HFFc6 (cell line): ENCODE data around the gene KDM1B. TPM values are rescaled to one million over a fixed set of nuclear protein-coding genes. Genes with fewer than 3 reads are reported as not detected.
A peak's percentile ranks its signal among the peaks of the same experiment; 100 is the strongest.
"Not testable (repeated sequence)": the region's sequence is repeated elsewhere in the genome, so short reads cannot be mapped to it uniquely, and the experiment has no call there.

Experiments
- DNase-seq: peaks from one replicate; pipeline ENCODE4 v3.0.0-alpha.2; 2018
- H3K27ac Mint-ChIP-seq: 2 replicates; pipeline ENCODE4 v1.8.0; 2020; ENCODE audit warnings: mild to moderate bottlenecking, mixed read lengths
- H3K27me3 Mint-ChIP-seq: 2 replicates; pipeline ENCODE4 v1.8.0; 2021; ENCODE audit warnings: mild to moderate bottlenecking, moderate library complexity, mixed read lengths; ENCODE audit not compliant: insufficient read depth
- H3K36me3 Mint-ChIP-seq: 2 replicates; pipeline ENCODE4 v1.8.0; 2021; ENCODE audit warnings: low read depth, mixed read lengths
- H3K4me1 Mint-ChIP-seq: 2 replicates; pipeline ENCODE4 v1.8.0; 2020; ENCODE audit warnings: low read depth, mixed read lengths
- H3K4me3 Mint-ChIP-seq: 2 replicates; pipeline ENCODE4 v1.8.0; 2020; ENCODE audit warnings: mild to moderate bottlenecking, moderate library complexity, mixed read lengths
- H3K9me3 Mint-ChIP-seq: 2 replicates; pipeline ENCODE4 v1.8.0; 2020; ENCODE audit warnings: mild to moderate bottlenecking, mixed read lengths
- CTCF ChIP-seq: fragments of 200-600 bp; sonication (generic); IDR thresholded peaks from 2 replicates; pipeline ENCODE4 v1.5.0; 2021; ENCODE audit warnings: antibody characterized with exemption, mild to moderate bottlenecking
- total RNA-seq, 6 experiments: library from RNA; stranded (reverse); fragmentation: NEBNext Ultra II Directional; extraction: Animal tissue kit (Norgen Biotek cat#: 25700); gene quantifications; 2 replicates in 1 of 6; 3 replicates in 5 of 6; pipeline ENCODE4 v1.2.3, GENCODE V29; 2021

The KDM1B gene
- total RNA-seq, 6 experiments from 2014 or later: 17.4 to 20.9 (median 19.1) TPM

GRCh38 chr6:18221288-18221615 lies 66.0 kb downstream of the KDM1B start:
- Mint-ChIP-seq H3K36me3 (peaks cover 61% of the 10 kb centered on the region), H3K4me1 (peaks cover 36% of the 10 kb centered on the region), H3K27me3 (peaks cover 4% of the 10 kb centered on the region), H3K9me3 (no peaks in the 10 kb centered on the region), H3K27ac (no peak overlapping the region), H3K4me3 (no peak overlapping the region)
- no peak for DNase-seq
- TF ChIP-seq CTCF: no peak

GRCh38 chr6:18226451-18227105 lies 71.4 kb downstream of the KDM1B start:
- H3K9me3 Mint-ChIP-seq: peaks cover 17% of the 10 kb centered on the region
- peak overlapping the region; percentile 87 for H3K27ac Mint-ChIP-seq
- peak; percentile 78 for DNase-seq
- H3K4me3 Mint-ChIP-seq, H3K27me3 Mint-ChIP-seq: not testable (repeated sequence)
- peaks cover 32% of the 10 kb centered on the region for H3K4me1 Mint-ChIP-seq
- peaks cover 49% of the 10 kb centered on the region for H3K36me3 Mint-ChIP-seq

GRCh38 chr6:18227166-18227565 lies 71.9 kb downstream of the KDM1B start:
- not testable (repeated sequence) for H3K27me3 Mint-ChIP-seq, H3K4me3 Mint-ChIP-seq, DNase-seq
- Mint-ChIP-seq H3K36me3 (peaks cover 49% of the 10 kb centered on the region), H3K9me3 (peaks cover 23% of the 10 kb centered on the region), H3K27ac (peak overlapping the region; percentile 87), H3K4me1 (peaks cover 32% of the 10 kb centered on the region)

GRCh38 chr6:18228590-18228989 lies 73.4 kb downstream of the KDM1B start:
- Mint-ChIP-seq H3K9me3 (peaks cover 35% of the 10 kb centered on the region), H3K36me3 (peaks cover 63% of the 10 kb centered on the region), H3K4me1 (peaks cover 32% of the 10 kb centered on the region)
- not testable (repeated sequence) for H3K27ac Mint-ChIP-seq, H3K27me3 Mint-ChIP-seq, H3K4me3 Mint-ChIP-seq, DNase-seq

- H3K27ac Mint-ChIP-seq, H3K4me3 Mint-ChIP-seq, DNase-seq, H3K27me3 Mint-ChIP-seq: not testable (repeated sequence)
- Mint-ChIP-seq H3K9me3 (peaks cover 47% of the 10 kb centered on the region), H3K36me3 (peaks cover 88% of the 10 kb centered on the region), H3K4me1 (peaks cover 15% of the 10 kb centered on the region)
Observed at GRCh38 chr6:18231856-18232255, 76.6 kb downstream of the KDM1B start.

GRCh38 chr6:18233770-18234169 lies 78.5 kb downstream of the KDM1B start:
- H3K9me3 Mint-ChIP-seq: peaks cover 47% of the 10 kb centered on the region
- not testable (repeated sequence) for DNase-seq, H3K27me3 Mint-ChIP-seq, H3K27ac Mint-ChIP-seq, H3K4me1 Mint-ChIP-seq, H3K4me3 Mint-ChIP-seq
- peaks cover 88% of the 10 kb centered on the region for H3K36me3 Mint-ChIP-seq

GRCh38 chr6:18234564-18234963 lies 79.3 kb downstream of the KDM1B start:
- no peak overlapping the region for H3K27ac Mint-ChIP-seq
- peaks cover 43% of the 10 kb centered on the region for H3K9me3 Mint-ChIP-seq
- peaks cover 83% of the 10 kb centered on the region for H3K36me3 Mint-ChIP-seq
- no peak overlapping the region for H3K4me3 Mint-ChIP-seq
- DNase-seq: no peak
- TF ChIP-seq CTCF: no peak
- no peaks in the 10 kb centered on the region; the same call in 1 of the 2 replicates for H3K27me3 Mint-ChIP-seq
- no peaks in the 10 kb centered on the region for H3K4me1 Mint-ChIP-seq

- H3K36me3 Mint-ChIP-seq: peaks cover 78% of the 10 kb centered on the region
- H3K9me3 Mint-ChIP-seq: peaks cover 40% of the 10 kb centered on the region
- no peak for TF ChIP-seq CTCF
Observed at GRCh38 chr6:18235524-18235923, 80.3 kb downstream of the KDM1B start.

More at GRCh38 chr6:18235524-18235923, 80.3 kb downstream of the KDM1B start:
- DNase-seq: no peak
- H3K27me3 Mint-ChIP-seq: no peaks in the 10 kb centered on the region; the same call in 1 of the 2 replicates
- no peak overlapping the region for H3K27ac Mint-ChIP-seq
- H3K4me3 Mint-ChIP-seq: no peak overlapping the region
- H3K4me1 Mint-ChIP-seq: no peaks in the 10 kb centered on the region
